HUDEP-2 (cell line): ENCODE measurements around the gene GOLGA8S.
"Not testable (repeated sequence)": the region's sequence is repeated elsewhere in the genome, so short reads cannot be mapped to it uniquely, and the experiment has no call there.

Source experiments
- DNase-seq, 76 experiments: peaks; one replicate each; lab custom pipeline; 2025; ENCODE audit not compliant: unreplicated experiment in 76 of 76; lab: John Stamatoyannopoulos, UW

The GOLGA8S gene

DNA sequence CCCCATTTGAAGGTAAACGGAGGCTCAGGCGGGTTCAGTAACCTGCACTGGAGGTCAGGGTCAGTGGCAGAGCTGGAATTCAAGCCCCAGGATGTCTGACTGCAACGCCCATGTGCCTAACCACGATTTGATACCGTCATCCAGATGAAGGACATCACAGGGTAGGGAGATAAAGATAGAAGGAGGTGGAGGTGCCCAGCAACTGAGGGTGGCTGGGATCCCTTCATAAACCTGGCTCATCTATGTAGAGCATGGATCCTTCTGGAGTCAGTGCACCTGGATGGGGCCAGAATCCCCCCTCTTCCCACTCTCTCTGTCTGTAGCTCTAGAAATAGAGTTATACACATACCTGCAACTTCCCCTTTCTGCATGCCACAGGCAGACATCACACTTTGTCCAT, 41.3 kb downstream of the GOLGA8S start:
- DNase-seq, result no peak

DNA sequence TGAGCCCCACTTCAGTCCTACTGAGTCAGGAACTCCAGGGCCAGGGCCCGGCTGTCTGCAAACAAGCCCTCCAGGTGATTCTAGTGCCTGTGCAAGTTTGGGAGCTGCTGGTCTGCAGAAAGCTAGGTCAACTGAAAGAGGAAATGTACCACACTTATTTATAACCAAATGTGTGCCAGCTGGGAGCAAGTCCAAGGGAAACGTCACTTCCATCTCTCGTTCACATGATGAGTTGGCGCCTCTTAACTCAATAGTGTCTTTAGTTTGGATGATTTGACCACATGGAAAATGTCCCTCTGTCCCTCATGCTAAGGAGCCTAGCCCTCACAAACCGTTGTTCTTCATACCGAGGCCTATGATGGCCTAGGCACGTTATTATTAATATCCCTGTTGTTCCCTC, 43.2 kb downstream of the GOLGA8S start:
- no peak for DNase-seq

DNA sequence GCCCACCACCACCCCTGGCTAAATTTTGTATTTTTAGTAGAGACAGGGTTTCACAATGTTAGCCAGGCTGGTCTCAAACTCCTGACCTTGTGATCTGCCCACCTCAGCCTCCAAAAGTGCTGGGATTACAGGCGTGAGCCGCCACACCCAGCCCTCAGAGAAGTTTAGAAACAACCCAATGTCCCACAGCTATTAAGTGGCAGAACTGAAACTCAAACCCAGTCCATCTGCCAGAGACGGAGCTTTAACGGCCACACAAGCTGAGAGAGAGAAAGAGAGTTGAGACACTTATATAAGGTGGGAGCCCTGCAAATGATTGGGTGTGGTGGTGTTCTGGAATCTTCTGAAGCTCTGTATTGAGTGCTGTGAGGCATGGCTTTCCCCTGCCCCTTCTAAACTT, 43.8 kb downstream of the GOLGA8S start:
- DNase-seq, result not testable (repeated sequence)

DNA sequence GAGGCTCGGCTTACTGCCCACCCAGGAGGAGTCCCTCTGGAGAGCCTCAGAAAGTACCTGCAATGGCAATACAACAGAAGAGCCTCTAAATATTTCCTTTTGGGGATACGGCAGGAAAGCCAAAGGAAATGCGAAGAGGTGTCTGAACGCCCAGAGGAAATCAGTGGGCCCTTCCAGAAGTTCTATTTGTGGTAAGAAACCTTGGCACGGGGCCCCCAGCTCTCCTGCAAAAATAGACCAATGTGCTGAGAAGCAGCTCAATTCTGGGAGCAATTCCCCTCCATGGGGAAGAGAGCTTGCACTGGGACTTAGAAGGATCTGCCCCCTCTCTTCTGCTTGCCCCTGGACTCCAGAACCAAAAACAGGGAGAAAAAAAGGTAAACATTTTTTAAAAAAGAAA, 44.7 kb downstream of the GOLGA8S start:
- DNase-seq, result not testable (repeated sequence)

DNA sequence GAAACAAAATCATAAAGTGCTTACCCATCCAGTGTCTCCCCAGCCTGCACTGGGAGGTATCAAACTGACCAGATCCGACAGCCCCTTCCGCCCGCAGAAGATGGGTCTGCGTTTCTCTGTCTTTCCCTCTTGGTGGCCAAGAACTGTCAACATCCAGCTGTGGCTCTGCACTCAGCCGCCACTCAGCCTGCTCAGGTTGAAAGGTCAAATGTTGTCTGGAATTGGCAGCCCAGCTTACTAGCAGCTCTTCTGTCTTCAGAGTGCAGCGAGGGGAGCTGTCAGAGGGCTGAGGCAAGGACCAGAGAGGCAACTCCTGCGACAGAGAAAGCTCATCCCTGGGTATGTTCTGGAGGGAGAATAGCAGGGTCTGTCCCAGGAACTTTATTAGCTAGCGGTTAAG, 47.1 kb downstream of the GOLGA8S start:
- no peak for DNase-seq

DNA sequence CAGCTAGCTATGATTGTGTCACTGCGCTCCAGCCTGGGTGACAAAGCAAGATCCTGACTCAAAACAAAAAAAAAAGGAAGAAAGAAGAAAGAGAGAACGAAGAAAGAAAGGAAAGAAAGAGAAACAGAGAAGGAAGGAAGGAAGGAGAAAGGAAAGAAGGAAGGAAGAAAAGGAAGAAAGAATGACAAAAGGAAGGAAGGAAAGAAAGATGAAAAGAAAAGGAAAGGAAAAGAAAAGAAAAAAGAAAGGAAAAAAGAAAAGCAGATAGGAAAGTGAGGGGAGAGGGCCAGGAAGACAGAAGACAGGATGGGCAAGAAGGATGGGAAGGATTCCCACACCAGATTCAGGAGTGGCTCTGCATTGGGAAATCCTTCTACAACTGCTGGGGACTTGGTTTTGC, 47.6 kb downstream of the GOLGA8S start:
- no peak for DNase-seq

DNA sequence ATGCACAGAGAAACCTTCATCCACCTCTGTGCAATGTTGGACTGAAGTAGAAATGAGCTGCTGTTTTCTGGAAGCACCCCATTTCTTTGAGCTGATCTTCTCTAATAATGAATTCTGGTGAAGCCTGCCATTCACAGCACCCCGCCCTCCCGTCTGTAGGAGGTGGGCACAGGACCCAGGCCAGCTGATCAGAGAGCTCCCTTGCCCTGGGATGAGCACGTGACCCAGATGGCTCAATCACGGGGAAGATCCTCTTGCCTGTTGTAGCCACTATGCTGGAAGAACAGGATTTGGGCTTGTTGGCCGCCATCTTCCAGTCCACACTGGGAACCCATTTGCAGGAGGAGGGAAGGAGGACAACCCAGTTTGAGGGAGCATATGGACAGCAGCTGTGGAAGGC, 48.0 kb downstream of the GOLGA8S start:
- DNase-seq, result no peak

DNA sequence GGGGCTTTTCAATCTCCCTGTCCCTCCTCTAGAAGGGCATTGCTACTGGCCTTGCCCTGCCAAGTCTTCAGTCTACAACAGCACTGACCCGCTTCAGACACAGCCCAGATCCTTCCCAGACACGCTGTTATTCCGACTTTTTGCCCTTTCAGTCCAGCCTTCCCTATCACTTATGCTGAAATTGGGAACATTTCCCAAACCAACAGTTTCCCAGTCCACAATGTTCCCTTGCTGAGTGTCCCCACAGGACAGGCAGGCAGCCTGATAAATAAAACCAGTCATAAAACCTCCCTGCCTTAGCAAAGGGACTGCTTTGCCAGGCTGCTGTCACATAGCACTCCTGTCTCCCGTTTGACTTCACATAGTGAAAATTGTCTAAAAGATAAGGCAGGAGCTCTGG, 49.0 kb downstream of the GOLGA8S start:
- no peak for DNase-seq

DNA sequence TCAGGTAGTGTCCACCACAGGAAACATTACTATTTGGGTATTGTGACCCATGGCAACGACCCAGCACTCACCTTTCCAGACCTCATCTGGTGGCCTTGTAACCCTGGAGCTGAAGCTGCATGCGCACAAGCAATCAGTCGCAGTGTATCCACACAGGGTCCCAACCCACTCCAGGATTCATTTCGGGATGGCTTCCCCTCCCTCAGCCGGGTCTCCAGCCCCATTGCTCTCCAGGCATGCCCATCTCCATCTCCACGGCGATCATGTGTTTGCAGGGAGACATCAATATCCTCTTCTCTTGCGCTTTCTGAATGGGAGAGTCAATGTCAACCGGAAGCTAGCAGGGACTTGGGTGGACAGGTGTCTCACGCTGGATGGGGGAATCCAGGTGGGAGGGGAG, 57.3 kb downstream of the GOLGA8S start:
- no peak for DNase-seq

DNA sequence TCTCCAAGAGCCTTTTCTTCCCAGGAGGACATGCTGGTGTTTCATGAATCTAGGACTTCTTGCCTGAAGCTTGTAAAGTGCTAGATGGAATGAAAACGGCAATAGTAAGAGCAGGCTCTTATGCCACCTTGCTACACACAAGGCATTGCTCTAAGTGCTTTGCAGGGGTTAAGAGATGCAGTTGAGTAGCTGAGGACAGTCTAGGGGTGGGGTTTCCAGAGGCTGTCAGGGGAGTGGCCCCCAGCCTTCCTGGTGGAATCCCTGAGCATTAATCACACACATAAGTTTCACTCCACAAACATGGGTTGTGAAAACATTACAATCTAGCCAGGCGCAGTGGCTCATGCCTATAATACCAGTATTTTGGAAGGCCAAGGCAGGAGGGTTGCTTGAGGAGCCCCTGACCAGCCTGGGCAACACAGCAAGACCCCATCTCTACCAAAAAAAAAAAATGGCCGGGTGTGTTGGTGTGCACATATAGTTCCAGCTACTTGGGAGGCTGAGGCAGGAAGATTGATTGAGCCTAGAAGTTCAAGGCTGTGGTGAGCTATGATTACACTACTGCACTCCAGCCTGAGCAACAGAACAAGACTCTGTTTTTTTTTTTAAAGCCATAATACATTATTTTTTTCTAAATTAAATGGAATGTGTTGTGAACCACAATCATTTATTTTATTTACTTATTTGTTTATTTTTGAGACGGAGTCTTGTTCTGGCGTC, 58.5 kb downstream of the GOLGA8S start:
- DNase-seq, result not testable (repeated sequence)
